ENCODE results near the gene NTM. TPM values are rescaled to one million over a fixed set of nuclear protein-coding genes. Genes with fewer than 3 reads are reported as not detected.

NTM gene
- polyA plus RNA-seq, 1 donor from 2014 or later: 39.4 TPM

DNA sequence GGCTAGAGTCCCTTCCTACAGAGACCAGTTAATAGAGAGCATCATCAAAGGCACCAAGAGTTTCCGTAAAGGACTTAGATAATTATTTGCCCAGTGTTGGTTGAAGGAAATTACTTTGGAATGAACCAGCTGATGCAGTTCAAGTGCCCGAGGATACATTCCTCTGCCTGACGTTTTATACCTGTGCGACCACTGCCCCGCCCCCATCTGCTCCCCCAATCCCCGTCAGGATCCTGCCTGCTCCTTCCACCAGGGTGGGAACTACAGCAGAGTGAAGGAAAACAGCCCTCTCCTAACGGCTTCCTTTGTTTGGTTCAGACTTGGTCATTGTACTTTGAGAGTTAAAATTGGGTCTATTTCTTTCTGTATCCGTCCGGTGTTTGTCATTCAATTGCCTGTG lies 761.5 kb downstream of the NTM start:
- Histone ChIP-seq H3K9me2 (ENCODE audit: insufficient read depth, low read length) (no peaks in the 10 kb centered on the region), H3K9me3 (ENCODE audit: low read length) (no peaks in the 10 kb centered on the region), H3K27ac (ENCODE audit: low read length) (no peak overlapping the region), H3K27me3 (ENCODE audit: insufficient read depth, low read depth, low read length) (no peaks in the 10 kb centered on the region), H3K4me3 (ENCODE audit: low read length) (no peak overlapping the region), H3K79me2 (replicated peaks; ENCODE audit: insufficient read depth, low read length) (no peaks in the 10 kb centered on the region), H2AFZ (ENCODE audit: low read depth, low read length) (no peak overlapping the region), H3K4me2 (ENCODE audit: low read length) (no peak overlapping the region), H4K20me1 (ENCODE audit: insufficient read depth) (no peaks in the 10 kb centered on the region), H3K36me3 (ENCODE audit: insufficient read depth, low read length) (no peaks in the 10 kb centered on the region), H3F3A (ENCODE audit: insufficient read depth, low read length, poor library complexity, severe bottlenecking) (no peaks in the 10 kb centered on the region), H3K9ac (ENCODE audit: low read length) (no peak overlapping the region)
- no peak for TF ChIP-seq RAD21 (conservative IDR thresholded peaks at IDR 0.05)
- TF ChIP-seq, protein P1, sequence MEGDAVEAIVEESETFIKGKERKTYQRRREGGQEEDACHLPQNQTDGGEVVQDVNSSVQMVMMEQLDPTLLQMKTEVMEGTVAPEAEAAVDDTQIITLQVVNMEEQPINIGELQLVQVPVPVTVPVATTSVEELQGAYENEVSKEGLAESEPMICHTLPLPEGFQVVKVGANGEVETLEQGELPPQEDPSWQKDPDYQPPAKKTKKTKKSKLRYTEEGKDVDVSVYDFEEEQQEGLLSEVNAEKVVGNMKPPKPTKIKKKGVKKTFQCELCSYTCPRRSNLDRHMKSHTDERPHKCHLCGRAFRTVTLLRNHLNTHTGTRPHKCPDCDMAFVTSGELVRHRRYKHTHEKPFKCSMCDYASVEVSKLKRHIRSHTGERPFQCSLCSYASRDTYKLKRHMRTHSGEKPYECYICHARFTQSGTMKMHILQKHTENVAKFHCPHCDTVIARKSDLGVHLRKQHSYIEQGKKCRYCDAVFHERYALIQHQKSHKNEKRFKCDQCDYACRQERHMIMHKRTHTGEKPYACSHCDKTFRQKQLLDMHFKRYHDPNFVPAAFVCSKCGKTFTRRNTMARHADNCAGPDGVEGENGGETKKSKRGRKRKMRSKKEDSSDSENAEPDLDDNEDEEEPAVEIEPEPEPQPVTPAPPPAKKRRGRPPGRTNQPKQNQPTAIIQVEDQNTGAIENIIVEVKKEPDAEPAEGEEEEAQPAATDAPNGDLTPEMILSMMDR (IDR thresholded peaks at IDR 0.05; ENCODE audit: poor library complexity, severe bottlenecking): no peak
- no peak for TF ChIP-seq EP300 (conservative IDR thresholded peaks at IDR 0.05; ENCODE audit: poor library complexity, severe bottlenecking)
- TF ChIP-seq SMC3 (conservative IDR thresholded peaks at IDR 0.05; ENCODE audit: poor library complexity): no peak
- TF ChIP-seq MXI1 (conservative IDR thresholded peaks at IDR 0.05; ENCODE audit: poor library complexity, severe bottlenecking): no peak
- no peak for TF ChIP-seq EZH2 (IDR thresholded peaks at IDR 0.05; ENCODE audit: borderline replicate concordance, insufficient read depth, low read length, poor library complexity, severe bottlenecking)
- no peak for TF ChIP-seq REST (IDR thresholded peaks at IDR 0.05; ENCODE audit: borderline replicate concordance)
- no peak for TF ChIP-seq POLR2AphosphoS5 (IDR thresholded peaks at IDR 0.05)
- TF ChIP-seq TAF1 (IDR thresholded peaks at IDR 0.05; ENCODE audit: low read depth): no peak

GRCh38 chr11:132134322-132134721 lies 763.9 kb downstream of the NTM start:
- no peak overlapping the region for H2AFZ ChIP-seq (ENCODE audit: low read depth, low read length)
- no peaks in the 10 kb centered on the region for H3K79me2 ChIP-seq (replicated peaks; ENCODE audit: insufficient read depth, low read length)
- no peaks in the 10 kb centered on the region for H3F3A ChIP-seq (ENCODE audit: insufficient read depth, low read length, poor library complexity, severe bottlenecking)
- H3K27me3 ChIP-seq (ENCODE audit: insufficient read depth, low read depth, low read length): no peaks in the 10 kb centered on the region
- H3K9ac ChIP-seq (ENCODE audit: low read length): no peak overlapping the region
- H3K27ac ChIP-seq (ENCODE audit: low read length): no peak overlapping the region
- no peaks in the 10 kb centered on the region for H3K9me3 ChIP-seq (ENCODE audit: low read length)
- no peaks in the 10 kb centered on the region for H3K36me3 ChIP-seq (ENCODE audit: insufficient read depth, low read length)
- TF ChIP-seq POLR2AphosphoS5 (IDR thresholded peaks at IDR 0.05) (no peak), MXI1 (conservative IDR thresholded peaks at IDR 0.05; ENCODE audit: poor library complexity, severe bottlenecking) (no peak)
- TF ChIP-seq, protein P1 (IDR thresholded peaks at IDR 0.05; ENCODE audit: poor library complexity, severe bottlenecking): no peak
- no peaks in the 10 kb centered on the region for H4K20me1 ChIP-seq (ENCODE audit: insufficient read depth)
- H3K4me3 ChIP-seq (ENCODE audit: low read length): no peak overlapping the region
- H3K4me2 ChIP-seq (ENCODE audit: low read length): no peak overlapping the region
- no peaks in the 10 kb centered on the region for H3K9me2 ChIP-seq (ENCODE audit: insufficient read depth, low read length)

Measured in neural cell (in vitro differentiated cells).